SK-N-SH (cell line): ENCODE results near the gene DNAH11.

Experiments
- ELF1 ChIP-seq: IDR thresholded peaks from 2 replicates; pipeline ENCODE4 v1.4.0; 2012
- EP300 ChIP-seq, 2 experiments: IDR thresholded peaks; 2 replicates each; pipeline versions ENCODE4 v1.4.0 to v1.6.1; 2012; ENCODE audit warnings: borderline replicate concordance in 1 of 2, low read depth in 1 of 2, low read length in 1 of 2
- FOXM1 ChIP-seq: IDR thresholded peaks from 2 replicates; pipeline ENCODE4 v1.4.0; 2012; ENCODE audit warnings: low read depth, mild to moderate bottlenecking
- GATA2 ChIP-seq: sonication (generic); formaldehyde crosslinking; IDR thresholded peaks from 2 replicates; pipeline ENCODE4 v1.5.0; 2020; ENCODE audit warnings: mild to moderate bottlenecking, missing genetic modification reagents
- POLR2AphosphoS5 ChIP-seq: IDR thresholded peaks from 2 replicates; pipeline ENCODE4 v1.6.1; 2012; ENCODE audit warnings: low read depth, low read length
- SIN3A ChIP-seq: IDR thresholded peaks from 2 replicates; pipeline ENCODE4 v1.6.1; 2012; ENCODE audit warnings: low read depth, mild to moderate bottlenecking, low read length, moderate library complexity, borderline replicate concordance
- TF ChIP-seq, protein P1 (sequence below): IDR thresholded peaks from 2 replicates; pipeline ENCODE4 v1.4.0; 2012; ENCODE audit warnings: low read depth
- TF ChIP-seq, protein P2 (sequence below): fragments of 200-600 bp; sonication (generic); IDR thresholded peaks from 2 replicates; pipeline ENCODE4 v1.6.1; 2017; ENCODE audit warnings: antibody characterized with exemption, mild to moderate bottlenecking, moderate library complexity
- TF ChIP-seq, protein P3 (sequence below): fragments of 150-350 bp; IDR thresholded peaks from 2 replicates; pipeline ENCODE4 v1.6.1; 2017; ENCODE audit warnings: antibody characterized with exemption, low read length, low read depth, borderline replicate concordance

DNA sequence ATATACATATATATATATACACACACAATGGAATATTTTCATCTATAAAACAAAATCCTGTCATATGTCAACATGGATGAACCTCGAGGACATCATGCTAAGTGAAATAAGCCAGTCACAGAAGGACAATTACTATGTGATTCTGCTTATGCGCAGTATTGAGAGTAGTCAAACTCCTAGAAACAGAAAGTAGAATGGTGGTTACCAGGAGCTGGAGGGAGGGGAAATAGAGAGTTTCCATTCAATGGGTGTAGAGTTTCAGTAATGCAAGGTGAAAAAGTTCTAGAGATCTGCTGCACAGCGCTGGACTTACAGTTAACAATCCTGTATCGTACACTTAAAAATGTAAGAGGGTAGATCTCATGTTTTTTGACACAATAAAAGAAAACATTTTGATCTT is 221.0 kb downstream of the DNAH11 start:
- TF ChIP-seq FOXM1: no peak
- TF ChIP-seq, protein P1, sequence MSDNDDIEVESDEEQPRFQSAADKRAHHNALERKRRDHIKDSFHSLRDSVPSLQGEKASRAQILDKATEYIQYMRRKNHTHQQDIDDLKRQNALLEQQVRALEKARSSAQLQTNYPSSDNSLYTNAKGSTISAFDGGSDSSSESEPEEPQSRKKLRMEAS: no peak
- no peak for TF ChIP-seq SIN3A
- no peak for TF ChIP-seq EP300 (IDR thresholded peaks at IDR 0.05; ENCODE audit: borderline replicate concordance in 1 of 2, low read depth in 1 of 2, low read length in 1 of 2)
- TF ChIP-seq, protein P2, sequence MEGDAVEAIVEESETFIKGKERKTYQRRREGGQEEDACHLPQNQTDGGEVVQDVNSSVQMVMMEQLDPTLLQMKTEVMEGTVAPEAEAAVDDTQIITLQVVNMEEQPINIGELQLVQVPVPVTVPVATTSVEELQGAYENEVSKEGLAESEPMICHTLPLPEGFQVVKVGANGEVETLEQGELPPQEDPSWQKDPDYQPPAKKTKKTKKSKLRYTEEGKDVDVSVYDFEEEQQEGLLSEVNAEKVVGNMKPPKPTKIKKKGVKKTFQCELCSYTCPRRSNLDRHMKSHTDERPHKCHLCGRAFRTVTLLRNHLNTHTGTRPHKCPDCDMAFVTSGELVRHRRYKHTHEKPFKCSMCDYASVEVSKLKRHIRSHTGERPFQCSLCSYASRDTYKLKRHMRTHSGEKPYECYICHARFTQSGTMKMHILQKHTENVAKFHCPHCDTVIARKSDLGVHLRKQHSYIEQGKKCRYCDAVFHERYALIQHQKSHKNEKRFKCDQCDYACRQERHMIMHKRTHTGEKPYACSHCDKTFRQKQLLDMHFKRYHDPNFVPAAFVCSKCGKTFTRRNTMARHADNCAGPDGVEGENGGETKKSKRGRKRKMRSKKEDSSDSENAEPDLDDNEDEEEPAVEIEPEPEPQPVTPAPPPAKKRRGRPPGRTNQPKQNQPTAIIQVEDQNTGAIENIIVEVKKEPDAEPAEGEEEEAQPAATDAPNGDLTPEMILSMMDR: no peak
- TF ChIP-seq POLR2AphosphoS5: no peak
- TF ChIP-seq GATA2 (CRISPR knock-in tag): no peak
- TF ChIP-seq, protein P3, sequence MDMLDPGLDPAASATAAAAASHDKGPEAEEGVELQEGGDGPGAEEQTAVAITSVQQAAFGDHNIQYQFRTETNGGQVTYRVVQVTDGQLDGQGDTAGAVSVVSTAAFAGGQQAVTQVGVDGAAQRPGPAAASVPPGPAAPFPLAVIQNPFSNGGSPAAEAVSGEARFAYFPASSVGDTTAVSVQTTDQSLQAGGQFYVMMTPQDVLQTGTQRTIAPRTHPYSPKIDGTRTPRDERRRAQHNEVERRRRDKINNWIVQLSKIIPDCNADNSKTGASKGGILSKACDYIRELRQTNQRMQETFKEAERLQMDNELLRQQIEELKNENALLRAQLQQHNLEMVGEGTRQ: no peak
- TF ChIP-seq ELF1: no peak
